Activated naive CD8-positive, alpha-beta T cell (primary cell): ENCODE data around the gene PHACTR4.
"Not testable (repeated sequence)": the region's sequence is repeated elsewhere in the genome, so short reads cannot be mapped to it uniquely, and the experiment has no call there.

Source experiments
- H3K27ac Mint-ChIP-seq: one replicate; pipeline ENCODE4 v1.8.0; 2021; ENCODE audit warnings: mixed read lengths
- H3K27me3 Mint-ChIP-seq: one replicate; pipeline ENCODE4 v1.8.0; 2021; ENCODE audit warnings: mixed read lengths
- H3K36me3 Mint-ChIP-seq: one replicate; pipeline ENCODE4 v1.8.0; 2021; ENCODE audit warnings: mixed read lengths
- H3K4me1 Mint-ChIP-seq: one replicate; pipeline ENCODE4 v1.8.0; 2021; ENCODE audit warnings: low read depth, mixed read lengths
- H3K4me3 Mint-ChIP-seq: one replicate; pipeline ENCODE4 v1.8.0; 2021; ENCODE audit warnings: mild to moderate bottlenecking, mixed read lengths
- H3K9me3 Mint-ChIP-seq: one replicate; pipeline ENCODE4 v1.8.0; 2021; ENCODE audit warnings: low read depth, mixed read lengths

Gene PHACTR4

DNA sequence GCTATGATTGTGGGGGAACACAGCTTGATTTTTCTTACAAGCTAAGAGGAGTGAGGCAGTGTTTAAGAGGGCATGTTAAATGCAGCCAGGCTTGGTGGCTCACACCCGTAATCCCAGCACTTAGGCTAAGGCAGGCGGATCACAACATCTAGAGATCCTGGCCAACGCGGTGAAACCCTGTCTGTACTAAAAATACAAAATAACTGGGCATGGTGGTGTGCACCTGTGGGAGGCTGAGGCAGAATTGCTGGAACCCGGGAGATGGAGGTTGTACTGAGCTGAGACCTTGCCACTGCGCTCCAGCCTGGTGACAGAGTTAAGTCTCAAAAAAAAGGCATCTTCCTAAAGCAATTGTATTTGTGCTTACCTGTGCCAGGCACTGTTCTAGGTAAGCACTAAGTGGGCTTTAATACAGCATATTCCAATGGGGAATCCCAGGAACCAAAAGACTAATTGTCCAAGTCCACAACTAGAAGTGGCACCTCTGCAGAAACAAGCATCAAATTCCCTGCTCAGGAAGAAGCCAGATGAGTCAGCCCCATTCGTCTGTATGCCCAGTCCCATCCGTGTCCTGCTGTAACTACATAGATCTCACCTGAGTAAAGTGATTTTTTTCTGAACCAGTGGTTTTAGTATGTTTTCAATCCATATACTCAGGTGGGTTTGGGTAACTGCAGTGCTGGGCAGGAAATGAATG is 140.9 kb downstream of the PHACTR4 start:
- Mint-ChIP-seq H3K9me3 (no peaks in the 10 kb centered on the region), H3K27ac (peak overlapping the region; percentile 99), H3K4me3 (peak overlapping the region; percentile 97), H3K4me1 (peaks cover 35% of the 10 kb centered on the region), H3K36me3 (peaks cover 32% of the 10 kb centered on the region), H3K27me3 (no peaks in the 10 kb centered on the region)

- H3K4me3 Mint-ChIP-seq: peak overlapping the region; percentile 97
- H3K27me3 Mint-ChIP-seq: no peaks in the 10 kb centered on the region
- H3K36me3 Mint-ChIP-seq: peaks cover 31% of the 10 kb centered on the region
- H3K4me1 Mint-ChIP-seq: peaks cover 33% of the 10 kb centered on the region
- H3K9me3 Mint-ChIP-seq: no peaks in the 10 kb centered on the region
- peak overlapping the region; percentile 99 for H3K27ac Mint-ChIP-seq
Measured at GRCh38 chr1:28510970-28511440, 141.5 kb downstream of the PHACTR4 start.

- H3K4me3 Mint-ChIP-seq: peak overlapping the region; percentile 97
- H3K27me3 Mint-ChIP-seq: no peaks in the 10 kb centered on the region
- peaks cover 23% of the 10 kb centered on the region for H3K36me3 Mint-ChIP-seq
- H3K4me1 Mint-ChIP-seq: peaks cover 35% of the 10 kb centered on the region
- H3K27ac Mint-ChIP-seq: peak overlapping the region; percentile 99
- H3K9me3 Mint-ChIP-seq: no peaks in the 10 kb centered on the region
Measured at GRCh38 chr1:28512058-28512611, 142.6 kb downstream of the PHACTR4 start.

- Mint-ChIP-seq H3K36me3 (peaks cover 18% of the 10 kb centered on the region), H3K27ac (peak overlapping the region; percentile 64), H3K4me1 (peaks cover 40% of the 10 kb centered on the region)
- H3K27me3 Mint-ChIP-seq, H3K4me3 Mint-ChIP-seq, H3K9me3 Mint-ChIP-seq: not testable (repeated sequence)
Measured at GRCh38 chr1:28514445-28514933, 144.9 kb downstream of the PHACTR4 start.

GRCh38 chr1:28516518-28516956 is 147.0 kb downstream of the PHACTR4 start:
- H3K36me3 Mint-ChIP-seq: peaks cover 6% of the 10 kb centered on the region
- peak overlapping the region; percentile 34 for H3K27ac Mint-ChIP-seq
- H3K4me3 Mint-ChIP-seq: peak overlapping the region; percentile 18
- H3K27me3 Mint-ChIP-seq: no peaks in the 10 kb centered on the region
- H3K9me3 Mint-ChIP-seq: no peaks in the 10 kb centered on the region
- H3K4me1 Mint-ChIP-seq: peaks cover 27% of the 10 kb centered on the region

DNA sequence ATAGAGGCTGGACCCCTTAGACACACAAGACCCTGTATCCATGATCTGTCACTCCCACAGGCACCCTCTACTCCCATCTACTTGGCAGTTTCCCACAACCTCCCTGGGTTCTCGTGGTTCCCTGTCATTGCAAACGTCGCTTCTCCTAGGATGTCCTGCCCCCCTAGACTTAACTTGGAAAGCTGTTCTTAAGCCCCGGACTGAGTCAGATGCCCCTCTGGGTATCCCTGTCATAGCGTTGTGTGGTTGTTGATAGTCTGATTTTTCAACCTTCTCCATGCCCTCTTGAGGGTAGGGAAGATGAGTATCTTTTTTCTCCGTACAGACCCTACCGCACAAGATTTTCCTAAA is 148.1 kb downstream of the PHACTR4 start:
- H3K9me3 Mint-ChIP-seq: no peaks in the 10 kb centered on the region
- peaks cover 11% of the 10 kb centered on the region for H3K36me3 Mint-ChIP-seq
- no peaks in the 10 kb centered on the region for H3K27me3 Mint-ChIP-seq
- peaks cover 29% of the 10 kb centered on the region for H3K4me1 Mint-ChIP-seq
- H3K4me3 Mint-ChIP-seq: peak overlapping the region; percentile 82
- H3K27ac Mint-ChIP-seq: peak overlapping the region; percentile 82

DNA sequence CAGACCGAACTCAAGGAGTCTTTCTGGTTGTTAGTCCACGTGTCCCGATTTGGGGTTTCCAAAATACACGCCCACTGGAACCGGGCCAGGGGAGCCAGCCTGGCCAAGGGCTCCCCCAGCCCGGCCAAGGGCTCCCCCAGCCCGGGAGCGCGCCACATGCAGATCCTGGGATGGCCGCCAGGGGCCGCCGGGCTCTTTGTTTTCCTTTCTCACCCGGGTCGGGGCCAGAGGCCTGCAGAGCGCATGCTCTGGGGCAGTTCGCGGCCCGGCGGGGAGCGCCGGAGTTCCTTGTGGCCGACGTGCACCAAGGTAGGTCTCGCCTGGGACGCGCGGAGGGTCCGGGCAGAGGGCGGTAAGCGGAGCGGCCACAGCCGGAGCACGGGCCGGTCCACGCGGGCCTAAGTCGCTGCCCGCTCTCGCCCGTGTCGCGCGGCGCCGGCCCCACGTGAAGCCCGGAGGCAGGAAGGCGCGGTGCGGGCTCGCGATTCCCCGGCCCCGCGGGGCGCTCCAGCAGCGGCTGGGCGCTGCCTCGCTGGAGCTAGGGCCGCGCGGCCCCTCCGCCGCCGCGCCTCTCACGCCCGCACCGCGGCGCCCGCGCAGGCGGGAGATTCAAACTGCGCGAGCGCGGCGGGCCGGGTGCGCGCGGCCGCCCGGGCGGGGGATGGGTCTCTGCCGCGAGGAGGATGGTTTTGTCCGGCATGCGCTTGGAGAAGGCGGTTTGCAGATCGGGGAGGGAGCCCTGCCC is 148.6 kb downstream of the PHACTR4 start:
- Mint-ChIP-seq H3K27ac (peak overlapping the region; percentile 91), H3K9me3 (no peaks in the 10 kb centered on the region), H3K36me3 (peaks cover 11% of the 10 kb centered on the region), H3K4me3 (peak overlapping the region; percentile 90), H3K27me3 (no peaks in the 10 kb centered on the region), H3K4me1 (peaks cover 29% of the 10 kb centered on the region)

DNA sequence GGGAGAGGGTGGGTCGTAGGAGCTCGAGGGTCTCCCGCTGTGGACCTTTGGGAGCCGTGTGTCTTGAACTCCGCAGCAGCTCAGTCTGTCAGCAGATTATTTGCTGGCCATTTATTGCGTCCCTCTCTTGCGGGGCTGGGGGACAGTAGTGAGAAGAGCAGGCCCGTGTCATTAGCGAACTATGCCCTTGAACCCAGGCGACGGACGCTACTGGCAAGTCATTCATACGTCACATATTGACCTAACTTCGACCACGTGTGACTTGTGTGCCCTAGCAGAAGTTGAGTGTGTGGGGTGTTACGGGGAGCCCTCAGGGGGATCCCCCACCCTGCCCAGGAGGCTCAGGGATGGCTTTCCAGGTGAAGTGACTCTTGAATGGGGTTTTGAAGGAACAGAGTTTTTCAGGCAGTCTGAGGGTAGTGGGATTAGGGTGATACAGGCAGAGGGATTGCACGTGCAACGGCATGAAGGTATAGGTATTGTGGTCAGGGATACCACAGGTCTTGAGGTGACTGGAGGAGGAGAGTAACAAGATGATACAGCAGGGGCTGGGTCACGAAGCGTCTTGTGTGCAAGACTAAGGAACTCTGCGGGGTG is 149.3 kb downstream of the PHACTR4 start:
- H3K36me3 Mint-ChIP-seq: peaks cover 16% of the 10 kb centered on the region
- peak overlapping the region; percentile 91 for H3K27ac Mint-ChIP-seq
- no peaks in the 10 kb centered on the region for H3K27me3 Mint-ChIP-seq
- H3K4me3 Mint-ChIP-seq: peak overlapping the region; percentile 90
- no peaks in the 10 kb centered on the region for H3K9me3 Mint-ChIP-seq
- peaks cover 29% of the 10 kb centered on the region for H3K4me1 Mint-ChIP-seq

- Mint-ChIP-seq H3K27me3 (no peaks in the 10 kb centered on the region), H3K27ac (no peak overlapping the region), H3K4me3 (peak overlapping the region; percentile 73), H3K9me3 (no peaks in the 10 kb centered on the region), H3K4me1 (peaks cover 29% of the 10 kb centered on the region), H3K36me3 (peaks cover 18% of the 10 kb centered on the region)
Measured at GRCh38 chr1:28519946-28520725, 150.6 kb downstream of the PHACTR4 start.

GRCh38 chr1:28520796-28521195 is 151.3 kb downstream of the PHACTR4 start:
- peaks cover 18% of the 10 kb centered on the region for H3K36me3 Mint-ChIP-seq

GRCh38 chr1:28521502-28522164 is 152.1 kb downstream of the PHACTR4 start:
- Mint-ChIP-seq H3K27me3 (no peaks in the 10 kb centered on the region), H3K4me3 (peak overlapping the region; percentile 66), H3K4me1 (peaks cover 28% of the 10 kb centered on the region), H3K9me3 (no peaks in the 10 kb centered on the region), H3K36me3 (peaks cover 18% of the 10 kb centered on the region), H3K27ac (no peak overlapping the region)

More at GRCh38 chr1:28520796-28521195, 151.3 kb downstream of the PHACTR4 start:
- peaks cover 29% of the 10 kb centered on the region for H3K4me1 Mint-ChIP-seq
- H3K9me3 Mint-ChIP-seq, H3K4me3 Mint-ChIP-seq, H3K27ac Mint-ChIP-seq, H3K27me3 Mint-ChIP-seq: not testable (repeated sequence)

DNA sequence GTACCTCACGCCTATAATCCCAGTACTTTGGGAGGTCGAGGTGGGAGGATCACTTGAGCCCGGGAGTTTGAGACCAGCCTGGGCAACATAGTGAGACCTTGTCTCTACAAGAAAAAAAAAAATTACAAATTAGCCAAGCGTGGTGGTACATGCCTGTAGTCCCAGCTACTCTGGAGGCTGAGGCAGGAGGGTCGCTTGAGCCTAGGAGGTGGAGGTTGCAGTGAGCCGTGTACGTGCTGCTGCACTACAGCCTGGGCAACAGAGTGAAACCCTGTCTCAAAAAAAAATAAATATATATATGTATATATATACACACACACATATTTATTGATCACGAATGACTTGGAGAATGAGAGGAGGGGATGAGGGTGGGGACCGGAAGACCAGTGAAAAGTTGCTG is 153.0 kb downstream of the PHACTR4 start:
- Mint-ChIP-seq H3K4me1 (peaks cover 22% of the 10 kb centered on the region), H3K36me3 (peaks cover 18% of the 10 kb centered on the region)
- not testable (repeated sequence) for H3K4me3 Mint-ChIP-seq, H3K27ac Mint-ChIP-seq, H3K9me3 Mint-ChIP-seq, H3K27me3 Mint-ChIP-seq

- peaks cover 11% of the 10 kb centered on the region for H3K4me1 Mint-ChIP-seq
Measured at GRCh38 chr1:28525002-28525642, 155.6 kb downstream of the PHACTR4 start.

More at GRCh38 chr1:28525002-28525642, 155.6 kb downstream of the PHACTR4 start:
- H3K27me3 Mint-ChIP-seq, H3K4me3 Mint-ChIP-seq, H3K9me3 Mint-ChIP-seq, H3K27ac Mint-ChIP-seq: not testable (repeated sequence)
- H3K36me3 Mint-ChIP-seq: peaks cover 14% of the 10 kb centered on the region
